OCI-LY7 (cell line): ENCODE results near the gene SH3RF3.

Experiments used
- CTCF ChIP-seq: fragments of 200-600 bp; sonication (generic); conservative IDR thresholded peaks from 2 replicates; pipeline ENCODE4 v1.5.1; 2014; ENCODE audit warnings: mild to moderate bottlenecking, antibody characterized with exemption, low read length, moderate library complexity, mixed read lengths
- EZH2phosphoT487 ChIP-seq: fragments of 200-600 bp; sonication (generic); IDR thresholded peaks from 2 replicates; pipeline ENCODE4 v1.6.1; 2018; ENCODE audit warnings: low read depth, borderline replicate concordance, mild to moderate bottlenecking, mixed run types, antibody characterized with exemption, low read length, moderate library complexity, mixed read lengths

GRCh38 chr2:109523121-109523520 is 394.1 kb downstream of the SH3RF3 start:
- TF ChIP-seq CTCF = no peak
- TF ChIP-seq EZH2phosphoT487 = no peak
